ENCODE results near the gene CNGA3.

CNGA3 gene

GRCh38 chr2:98416383-98417159 is 70.3 kb downstream of the CNGA3 start:
- TF ChIP-seq CTCF (conservative IDR thresholded peaks at IDR 0.05; ENCODE audit: control insufficient read depth, insufficient read depth, low read depth, low read length): no peak
- DNase-seq (ENCODE audit: low read depth): no peak
- no peak overlapping the region for H3K4me3 ChIP-seq (ENCODE audit: control insufficient read depth, low read depth, low read length)

- no peak for TF ChIP-seq CTCF (conservative IDR thresholded peaks at IDR 0.05; ENCODE audit: control insufficient read depth, insufficient read depth, low read depth, low read length)
- no peak overlapping the region for H3K4me3 ChIP-seq (ENCODE audit: control insufficient read depth, low read depth, low read length)
- DNase-seq (ENCODE audit: low read depth): no peak
These were observed 73.3 kb downstream of the CNGA3 start for GRCh38 chr2:98419544-98419943.

GRCh38 chr2:98419977-98420725 is 73.9 kb downstream of the CNGA3 start:
- no peak overlapping the region for H3K4me3 ChIP-seq (ENCODE audit: control insufficient read depth, low read depth, low read length)
- no peak for TF ChIP-seq CTCF (conservative IDR thresholded peaks at IDR 0.05; ENCODE audit: control insufficient read depth, insufficient read depth, low read depth, low read length)
- peak; percentile 25 for DNase-seq (ENCODE audit: low read depth)

GRCh38 chr2:98422449-98422848 is 76.2 kb downstream of the CNGA3 start:
- TF ChIP-seq CTCF (conservative IDR thresholded peaks at IDR 0.05; ENCODE audit: control insufficient read depth, insufficient read depth, low read depth, low read length): no peak
- DNase-seq (ENCODE audit: low read depth): no peak
- no peak overlapping the region for H3K4me3 ChIP-seq (ENCODE audit: control insufficient read depth, low read depth, low read length)

GRCh38 chr2:98426771-98427170 is 80.5 kb downstream of the CNGA3 start:
- no peak for DNase-seq (ENCODE audit: low read depth)

GRCh38 chr2:98432145-98432544 is 85.9 kb downstream of the CNGA3 start:
- no peak for DNase-seq (ENCODE audit: low read depth)
- TF ChIP-seq CTCF (conservative IDR thresholded peaks at IDR 0.05; ENCODE audit: control insufficient read depth, insufficient read depth, low read depth, low read length): no peak
- no peak overlapping the region for H3K4me3 ChIP-seq (ENCODE audit: control insufficient read depth, low read depth, low read length)

More at GRCh38 chr2:98426771-98427170, 80.5 kb downstream of the CNGA3 start:
- TF ChIP-seq CTCF (conservative IDR thresholded peaks at IDR 0.05; ENCODE audit: control insufficient read depth, insufficient read depth, low read depth, low read length): no peak
- H3K4me3 ChIP-seq (ENCODE audit: control insufficient read depth, low read depth, low read length): no peak overlapping the region

Measured in fibroblast of mammary gland (primary cell).